ENCODE data around the gene AGO1.
A peak's percentile ranks its signal among the peaks of the same experiment; 100 is the strongest.

Gene AGO1

GRCh38 chr1:35850716-35851115 lies 32.3 kb upstream of the AGO1 start:
- Histone ChIP-seq H3K4me3 (ENCODE audit: low read depth, low read length) (no peak overlapping the region), H3K9me3 (ENCODE audit: control insufficient read depth, low read length) (no peaks in the 10 kb centered on the region), H2AFZ (no peak overlapping the region), H3K4me1 (no peaks in the 10 kb centered on the region), H3K36me3 (ENCODE audit: control insufficient read depth, insufficient read depth, low read length) (no peaks in the 10 kb centered on the region), H3K27ac (peak overlapping the region; percentile 51), H3K79me2 (no peaks in the 10 kb centered on the region), H3K27me3 (ENCODE audit: control insufficient read depth, insufficient read depth, low read length) (no peaks in the 10 kb centered on the region), H3K4me2 (ENCODE audit: low read length) (peak overlapping the region; percentile 7), H3K9ac (no peak overlapping the region)
- TF ChIP-seq, protein P1, sequence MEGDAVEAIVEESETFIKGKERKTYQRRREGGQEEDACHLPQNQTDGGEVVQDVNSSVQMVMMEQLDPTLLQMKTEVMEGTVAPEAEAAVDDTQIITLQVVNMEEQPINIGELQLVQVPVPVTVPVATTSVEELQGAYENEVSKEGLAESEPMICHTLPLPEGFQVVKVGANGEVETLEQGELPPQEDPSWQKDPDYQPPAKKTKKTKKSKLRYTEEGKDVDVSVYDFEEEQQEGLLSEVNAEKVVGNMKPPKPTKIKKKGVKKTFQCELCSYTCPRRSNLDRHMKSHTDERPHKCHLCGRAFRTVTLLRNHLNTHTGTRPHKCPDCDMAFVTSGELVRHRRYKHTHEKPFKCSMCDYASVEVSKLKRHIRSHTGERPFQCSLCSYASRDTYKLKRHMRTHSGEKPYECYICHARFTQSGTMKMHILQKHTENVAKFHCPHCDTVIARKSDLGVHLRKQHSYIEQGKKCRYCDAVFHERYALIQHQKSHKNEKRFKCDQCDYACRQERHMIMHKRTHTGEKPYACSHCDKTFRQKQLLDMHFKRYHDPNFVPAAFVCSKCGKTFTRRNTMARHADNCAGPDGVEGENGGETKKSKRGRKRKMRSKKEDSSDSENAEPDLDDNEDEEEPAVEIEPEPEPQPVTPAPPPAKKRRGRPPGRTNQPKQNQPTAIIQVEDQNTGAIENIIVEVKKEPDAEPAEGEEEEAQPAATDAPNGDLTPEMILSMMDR (IDR thresholded peaks at IDR 0.05) = no peak

GRCh38 chr1:35851132-35851869 lies 31.7 kb upstream of the AGO1 start:
- peak overlapping the region; percentile 7 for H3K4me2 ChIP-seq (ENCODE audit: low read length)
- H3K9me3 ChIP-seq (ENCODE audit: control insufficient read depth, low read length) = no peaks in the 10 kb centered on the region
- H3K9ac ChIP-seq = no peak overlapping the region
- no peaks in the 10 kb centered on the region for H3K27me3 ChIP-seq (ENCODE audit: control insufficient read depth, insufficient read depth, low read length)
- H3K4me3 ChIP-seq (ENCODE audit: low read depth, low read length) = no peak overlapping the region
- H3K27ac ChIP-seq = peak overlapping the region; percentile 36
- no peaks in the 10 kb centered on the region for H3K36me3 ChIP-seq (ENCODE audit: control insufficient read depth, insufficient read depth, low read length)
- H2AFZ ChIP-seq = no peak overlapping the region
- H3K4me1 ChIP-seq = no peaks in the 10 kb centered on the region
- TF ChIP-seq, protein P1 (IDR thresholded peaks at IDR 0.05) = no peak
- no peaks in the 10 kb centered on the region for H3K79me2 ChIP-seq

- no peak overlapping the region for H3K4me2 ChIP-seq (ENCODE audit: low read length)
- no peak overlapping the region for H3K9ac ChIP-seq
- H3K9me3 ChIP-seq (ENCODE audit: control insufficient read depth, low read length) = no peaks in the 10 kb centered on the region
- H2AFZ ChIP-seq = no peak overlapping the region
- no peak overlapping the region for H3K4me3 ChIP-seq (ENCODE audit: low read depth, low read length)
- no peaks in the 10 kb centered on the region for H3K79me2 ChIP-seq
- H3K27ac ChIP-seq = no peak overlapping the region
- no peaks in the 10 kb centered on the region for H3K27me3 ChIP-seq (ENCODE audit: control insufficient read depth, insufficient read depth, low read length)
- H3K36me3 ChIP-seq (ENCODE audit: control insufficient read depth, insufficient read depth, low read length) = no peaks in the 10 kb centered on the region
- H3K4me1 ChIP-seq = no peaks in the 10 kb centered on the region
- TF ChIP-seq, protein P1 (IDR thresholded peaks at IDR 0.05) = no peak
Observed at GRCh38 chr1:35852241-35852640, 30.8 kb upstream of the AGO1 start.

- Histone ChIP-seq H3K9me3 (ENCODE audit: control insufficient read depth, low read length) (no peaks in the 10 kb centered on the region), H3K9ac (no peak overlapping the region), H3K36me3 (ENCODE audit: control insufficient read depth, insufficient read depth, low read length) (no peaks in the 10 kb centered on the region), H3K79me2 (no peaks in the 10 kb centered on the region), H2AFZ (no peak overlapping the region), H3K4me3 (ENCODE audit: low read depth, low read length) (no peak overlapping the region), H3K4me2 (ENCODE audit: low read length) (no peak overlapping the region), H3K27ac (no peak overlapping the region), H3K4me1 (no peaks in the 10 kb centered on the region), H3K27me3 (ENCODE audit: control insufficient read depth, insufficient read depth, low read length) (no peaks in the 10 kb centered on the region)
- TF ChIP-seq, protein P1 (IDR thresholded peaks at IDR 0.05) = no peak
Observed at GRCh38 chr1:35854989-35855700, 27.9 kb upstream of the AGO1 start.
